Right cardiac atrium (tissue), 5 donors: ENCODE measurements around the gene TBC1D5. TPM values are rescaled to one million over a fixed set of nuclear protein-coding genes. Genes with fewer than 3 reads are reported as not detected.
A peak's percentile ranks its signal among the peaks of the same experiment; 100 is the strongest.
"Not testable (repeated sequence)": the region's sequence is repeated elsewhere in the genome, so short reads cannot be mapped to it uniquely, and the experiment has no call there.

ENCODE experiments used
- ATAC-seq, 2 donors: fragments of 200-7000 bp; cut with Tn5 transposase; one replicate each; pipeline versions ENCODE4 v1.8.0 to v1.9.1; 2020; ENCODE audit warnings: moderate library complexity in 2 of 2, mild to moderate bottlenecking in 1 of 2
- DNase-seq, 3 donors: peaks; one replicate each; pipeline ENCODE4 v3.0.0-alpha.2; 2020
- H3K27ac ChIP-seq: one replicate; pipeline ENCODE4 v1.5.1; 2013; ENCODE audit warnings: mild to moderate bottlenecking, low read length, control low read depth, moderate library complexity
- H3K27me3 ChIP-seq: one replicate; pipeline ENCODE4 v1.6.1; 2013; ENCODE audit not compliant: control insufficient read depth, insufficient read depth
- H3K4me1 ChIP-seq: one replicate; pipeline ENCODE4 v1.6.1; 2013; ENCODE audit warnings: low read length; ENCODE audit not compliant: control insufficient read depth, insufficient read depth
- H3K4me3 ChIP-seq: one replicate; pipeline ENCODE4 v1.5.1; 2013; ENCODE audit warnings: low read length, control low read depth
- H3K9me3 ChIP-seq: one replicate; pipeline ENCODE4 v1.6.1; 2013; ENCODE audit warnings: low read length; ENCODE audit not compliant: control insufficient read depth
- WGBS: extraction: QIAGEN DNeasy Blood & Tissue Kit; methylation state at CpG from one replicate; pipeline ENCODE4 v1.1.7; 2013; 5-methylcytosine and 5-hydroxymethylcytosine counted together
- intact Hi-C, 4 donors: fragments of 100-400 bp; cut with DNase I; formaldehyde crosslinking; loops; one replicate each; pipeline versions ENCODE4 v1.11.0 to v1.14.0; 2022 to 2023
- polyA plus RNA-seq: library from polyadenylated mRNA; stranded (reverse); fragments of 200-250 nt; gene quantifications from one replicate; pipeline ENCODE4 v1.2.3, GENCODE V29; 2013
- total RNA-seq, 4 donors: library from RNA; stranded (reverse); fragmentation: NEBNext Ultra II Directional; extraction: Animal tissue kit (Norgen Biotek cat#: 25700); gene quantifications; one replicate each; pipeline ENCODE4 v1.2.1, GENCODE V29; 2021
- donor health status: healthy with polysubstance abuse.
- donor health status: DM: no; HTN: yes; CAD: no.
- donor health status: DM: no; HTN: no; CAD: no.
- donor health status: DM: no; HTN: yes; CAD: no; lungs with severe emphysema.
- donor health status: DM: yes; HTN: yes; CAD: no.

Gene TBC1D5
- total and polyA plus RNA-seq, 5 donors: 9.0 to 44.3 (median 39.6) TPM

- no peak overlapping the region for H3K4me3 ChIP-seq
- no peaks in the 10 kb centered on the region for H3K9me3 ChIP-seq
- intact Hi-C loops: no loop called here
- no peak for ATAC-seq
- no peak for DNase-seq
- no peaks in the 10 kb centered on the region for H3K27me3 ChIP-seq
- H3K4me1 ChIP-seq: no peaks in the 10 kb centered on the region
- no peak overlapping the region for H3K27ac ChIP-seq
- 90% methylated on average over 6 of the region's 6 CpGs for WGBS
Observed at GRCh38 chr3:17396036-17396435, 346.4 kb downstream of the TBC1D5 start.

GRCh38 chr3:17394541-17395155 is 347.8 kb downstream of the TBC1D5 start:
- 90% methylated on average over 5 of the region's 5 CpGs for WGBS
- no peaks in the 10 kb centered on the region for H3K9me3 ChIP-seq
- DNase-seq (no peak), ATAC-seq (no peak)
- intact Hi-C loops: no loop called here
- no peak overlapping the region for H3K27ac ChIP-seq
- no peaks in the 10 kb centered on the region for H3K4me1 ChIP-seq
- H3K27me3 ChIP-seq: no peaks in the 10 kb centered on the region
- no peak overlapping the region for H3K4me3 ChIP-seq

GRCh38 chr3:17392516-17392915 is 349.9 kb downstream of the TBC1D5 start:
- ATAC-seq, H3K27ac ChIP-seq, H3K4me1 ChIP-seq, H3K27me3 ChIP-seq, intact Hi-C loops, DNase-seq, H3K9me3 ChIP-seq, H3K4me3 ChIP-seq: not testable (repeated sequence)
- 96% methylated on average over 5 of the region's 5 CpGs for WGBS

GRCh38 chr3:17390785-17391184 is 351.6 kb downstream of the TBC1D5 start:
- 90% methylated on average over 3 of the region's 3 CpGs for WGBS

GRCh38 chr3:17387108-17387507 is 355.3 kb downstream of the TBC1D5 start:
- DNase-seq (no peak), ATAC-seq (no peak)
- Histone ChIP-seq H3K4me3 (no peak overlapping the region), H3K27me3 (no peaks in the 10 kb centered on the region), H3K9me3 (no peaks in the 10 kb centered on the region), H3K4me1 (no peaks in the 10 kb centered on the region), H3K27ac (no peak overlapping the region)
- 96% methylated on average over 1 of the region's 1 CpG for WGBS
- intact Hi-C loops: loop anchor here in 1 of 4 donors (10.0 kb wide), 1 partner anchor 112 kb away; no protein-coding TSS in a partner anchor

More at GRCh38 chr3:17390785-17391184, 351.6 kb downstream of the TBC1D5 start:
- no peak overlapping the region for H3K4me3 ChIP-seq
- H3K4me1 ChIP-seq: no peaks in the 10 kb centered on the region
- ATAC-seq (no peak), DNase-seq (peak in 1 of 3 donors; percentile 18)
- H3K9me3 ChIP-seq: no peaks in the 10 kb centered on the region
- intact Hi-C loops: no loop called here
- H3K27me3 ChIP-seq: no peaks in the 10 kb centered on the region
- H3K27ac ChIP-seq: no peak overlapping the region

- 93% methylated on average over 8 of the region's 8 CpGs for WGBS
- H3K27ac ChIP-seq: no peak overlapping the region
Observed at GRCh38 chr3:17386432-17386831, 356.0 kb downstream of the TBC1D5 start.

GRCh38 chr3:17384567-17385296 is 357.7 kb downstream of the TBC1D5 start:
- Histone ChIP-seq H3K4me1 (no peaks in the 10 kb centered on the region), H3K27me3 (no peaks in the 10 kb centered on the region), H3K27ac (no peak overlapping the region), H3K9me3 (no peaks in the 10 kb centered on the region), H3K4me3 (no peak overlapping the region)
- ATAC-seq (no peak), DNase-seq (no peak)
- intact Hi-C loops: loop anchor here in 1 of 4 donors (10.0 kb wide), 1 partner anchor 110 kb away; no protein-coding TSS in a partner anchor
- 92% methylated on average over 3 of the region's 3 CpGs for WGBS

More at GRCh38 chr3:17386432-17386831, 356.0 kb downstream of the TBC1D5 start:
- DNase-seq (no peak), ATAC-seq (no peak)
- Histone ChIP-seq H3K4me1 (no peaks in the 10 kb centered on the region), H3K27me3 (no peaks in the 10 kb centered on the region), H3K9me3 (no peaks in the 10 kb centered on the region), H3K4me3 (no peak overlapping the region)
- intact Hi-C loops: loop anchor here in 1 of 4 donors (10.0 kb wide), 1 partner anchor 112 kb away; no protein-coding TSS in a partner anchor

GRCh38 chr3:17373304-17373703 is 369.1 kb downstream of the TBC1D5 start:
- ATAC-seq: no peak
- intact Hi-C loops: no loop called here
- DNase-seq: no peak
- 100% methylated on average over 1 of the region's 1 CpG for WGBS
- H3K4me3 ChIP-seq: no peak overlapping the region
- no peaks in the 10 kb centered on the region for H3K9me3 ChIP-seq
- H3K27me3 ChIP-seq: no peaks in the 10 kb centered on the region
- H3K4me1 ChIP-seq: no peaks in the 10 kb centered on the region
- no peak overlapping the region for H3K27ac ChIP-seq

- intact Hi-C loops: no loop called here
- Histone ChIP-seq H3K27me3 (no peaks in the 10 kb centered on the region), H3K9me3 (no peaks in the 10 kb centered on the region), H3K4me1 (no peaks in the 10 kb centered on the region), H3K27ac (no peak overlapping the region), H3K4me3 (no peak overlapping the region)
- DNase-seq: no peak
- no peak for ATAC-seq
- 79% methylated on average over 4 of the region's 4 CpGs for WGBS
Observed at GRCh38 chr3:17372362-17373210, 369.8 kb downstream of the TBC1D5 start.

GRCh38 chr3:17369973-17370372 is 372.5 kb downstream of the TBC1D5 start:
- no peaks in the 10 kb centered on the region for H3K4me1 ChIP-seq
- no peak overlapping the region for H3K4me3 ChIP-seq
- H3K27me3 ChIP-seq: no peaks in the 10 kb centered on the region
- DNase-seq: no peak
- no peaks in the 10 kb centered on the region for H3K9me3 ChIP-seq
- intact Hi-C loops: no loop called here
- WGBS: 83% methylated on average over 2 of the region's 2 CpGs
- H3K27ac ChIP-seq: no peak overlapping the region
- ATAC-seq: no peak

- DNase-seq (no peak), ATAC-seq (no peak)
- Histone ChIP-seq H3K27me3 (no peaks in the 10 kb centered on the region), H3K4me3 (no peak overlapping the region), H3K27ac (no peak overlapping the region), H3K4me1 (no peaks in the 10 kb centered on the region), H3K9me3 (no peaks in the 10 kb centered on the region)
- WGBS: 99% methylated on average over 1 of the region's 1 CpG
- intact Hi-C loops: no loop called here
Observed at GRCh38 chr3:17367171-17367570, 375.3 kb downstream of the TBC1D5 start.
